ENCODE results near the gene UNC13D.
A peak's percentile ranks its signal among the peaks of the same experiment; 100 is the strongest.
"Not testable (repeated sequence)": the region's sequence is repeated elsewhere in the genome, so short reads cannot be mapped to it uniquely, and the experiment has no call there.

Gene UNC13D

DNA sequence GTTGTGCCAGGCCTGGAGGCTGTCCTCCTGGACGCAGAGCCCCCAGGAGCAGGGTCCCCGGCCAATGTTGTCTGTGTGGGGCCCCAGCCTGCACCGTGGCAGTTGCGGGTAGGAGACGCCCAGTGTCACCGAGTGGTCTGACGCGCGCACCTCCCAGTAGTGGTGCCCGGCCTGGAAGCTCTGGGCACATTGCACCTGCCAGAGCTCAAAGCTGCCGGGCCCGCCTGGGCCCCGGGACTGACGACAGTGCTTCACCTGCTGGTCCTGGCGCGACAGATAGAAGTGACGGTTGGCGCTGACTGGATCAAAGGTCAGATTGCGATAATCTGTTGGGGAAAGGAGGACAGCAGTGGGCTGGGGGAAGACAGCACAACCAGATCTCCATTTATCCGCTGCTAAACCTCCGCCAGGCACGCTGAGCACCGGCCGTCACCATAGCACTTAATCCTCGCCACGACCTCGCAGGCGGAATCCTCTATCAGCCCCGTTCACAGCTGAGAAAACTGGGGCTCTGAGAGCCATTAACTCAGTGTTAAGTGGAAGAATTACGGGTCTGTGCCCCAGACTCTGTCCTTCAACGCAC is 46.9 kb upstream of the UNC13D start:
- ATAC-seq (ENCODE audit: low read depth) (no peak), DNase-seq (ENCODE audit: low spot score) (no peak)
- Histone ChIP-seq H3K9me3 (ENCODE audit: severe bottlenecking) (no peaks in the 10 kb centered on the region), H3K36me3 (ENCODE audit: low read depth) (peaks cover 21% of the 10 kb centered on the region; the same call in 1 of the 2 replicates), H3K27ac (ENCODE audit: poor library complexity, severe bottlenecking) (no peak overlapping the region), H3K4me3 (ENCODE audit: severe bottlenecking) (no peak overlapping the region), H3K4me1 (ENCODE audit: insufficient read depth, poor library complexity, severe bottlenecking) (peaks cover 9% of the 10 kb centered on the region), H3K27me3 (ENCODE audit: insufficient read depth, poor library complexity, severe bottlenecking) (no peaks in the 10 kb centered on the region)
- no peak for TF ChIP-seq CTCF (IDR thresholded peaks at IDR 0.05; ENCODE audit: poor library complexity, severe bottlenecking)

- H3K4me1 ChIP-seq (ENCODE audit: insufficient read depth, poor library complexity, severe bottlenecking), result no peaks in the 10 kb centered on the region
- no peak for ATAC-seq (ENCODE audit: low read depth)
- no peak for DNase-seq (ENCODE audit: low spot score)
- H3K27me3 ChIP-seq (ENCODE audit: insufficient read depth, poor library complexity, severe bottlenecking), result no peaks in the 10 kb centered on the region
- H3K27ac ChIP-seq (ENCODE audit: poor library complexity, severe bottlenecking), result no peak overlapping the region
- TF ChIP-seq CTCF (IDR thresholded peaks at IDR 0.05; ENCODE audit: poor library complexity, severe bottlenecking), result peak; percentile 15
- no peaks in the 10 kb centered on the region for H3K9me3 ChIP-seq (ENCODE audit: severe bottlenecking)
- H3K4me3 ChIP-seq (ENCODE audit: severe bottlenecking), result no peak overlapping the region
- peaks cover 21% of the 10 kb centered on the region; the same call in 1 of the 2 replicates for H3K36me3 ChIP-seq (ENCODE audit: low read depth)
These were observed 45.2 kb upstream of the UNC13D start for GRCh38 chr17:75889454-75889853.

GRCh38 chr17:75888484-75888883 is 44.3 kb upstream of the UNC13D start:
- ATAC-seq (ENCODE audit: low read depth) (peak; percentile 28; the same call in 2 of the 3 replicates), DNase-seq (ENCODE audit: low spot score) (no peak)
- TF ChIP-seq CTCF (IDR thresholded peaks at IDR 0.05; ENCODE audit: poor library complexity, severe bottlenecking), result no peak
- H3K4me3 ChIP-seq (ENCODE audit: severe bottlenecking), result no peak overlapping the region
- no peak overlapping the region for H3K27ac ChIP-seq (ENCODE audit: poor library complexity, severe bottlenecking)
- H3K4me1 ChIP-seq (ENCODE audit: insufficient read depth, poor library complexity, severe bottlenecking), result no peaks in the 10 kb centered on the region
- peaks cover 21% of the 10 kb centered on the region; the same call in 1 of the 2 replicates for H3K36me3 ChIP-seq (ENCODE audit: low read depth)
- H3K9me3 ChIP-seq (ENCODE audit: severe bottlenecking), result no peaks in the 10 kb centered on the region
- H3K27me3 ChIP-seq (ENCODE audit: insufficient read depth, poor library complexity, severe bottlenecking), result no peaks in the 10 kb centered on the region

- not testable (repeated sequence) for H3K27ac ChIP-seq (ENCODE audit: poor library complexity, severe bottlenecking); H3K4me1 ChIP-seq (ENCODE audit: insufficient read depth, poor library complexity, severe bottlenecking); DNase-seq (ENCODE audit: low spot score); ATAC-seq (ENCODE audit: low read depth); H3K27me3 ChIP-seq (ENCODE audit: insufficient read depth, poor library complexity, severe bottlenecking); H3K9me3 ChIP-seq (ENCODE audit: severe bottlenecking); H3K4me3 ChIP-seq (ENCODE audit: severe bottlenecking)
- peaks cover 13% of the 10 kb centered on the region; the same call in 1 of the 2 replicates for H3K36me3 ChIP-seq (ENCODE audit: low read depth)
These were observed 41.7 kb upstream of the UNC13D start for GRCh38 chr17:75885860-75886259.

GRCh38 chr17:75885431-75885830 is 41.2 kb upstream of the UNC13D start:
- peaks cover 9% of the 10 kb centered on the region; the same call in 1 of the 2 replicates for H3K36me3 ChIP-seq (ENCODE audit: low read depth)
- ATAC-seq (ENCODE audit: low read depth) (no peak), DNase-seq (ENCODE audit: low spot score) (no peak)
- H3K9me3 ChIP-seq (ENCODE audit: severe bottlenecking), result no peaks in the 10 kb centered on the region
- no peaks in the 10 kb centered on the region for H3K27me3 ChIP-seq (ENCODE audit: insufficient read depth, poor library complexity, severe bottlenecking)
- no peak overlapping the region for H3K27ac ChIP-seq (ENCODE audit: poor library complexity, severe bottlenecking)
- TF ChIP-seq CTCF (IDR thresholded peaks at IDR 0.05; ENCODE audit: poor library complexity, severe bottlenecking), result no peak
- no peak overlapping the region for H3K4me3 ChIP-seq (ENCODE audit: severe bottlenecking)
- H3K4me1 ChIP-seq (ENCODE audit: insufficient read depth, poor library complexity, severe bottlenecking), result no peaks in the 10 kb centered on the region
